Gastroesophageal sphincter (tissue), 4 donors: Measurements from ENCODE around the gene TEKT5. TPM values are rescaled to one million over a fixed set of nuclear protein-coding genes. Genes with fewer than 3 reads are reported as not detected.

ENCODE experiments used
- ATAC-seq: fragments of 150-250 bp; one replicate; pipeline ENCODE4 v1.9.1; 2016; ENCODE audit warnings: mild to moderate bottlenecking, moderate library complexity
- H3K27ac ChIP-seq, 4 donors: fragments of 200-600 bp; sonication (generic) in 3 of 4; 1 replicate in 3 of 4; 2 replicates in 1 of 4; pipeline ENCODE4 v1.5.1; 2016 to 2019
- H3K27me3 ChIP-seq: fragments of 200-600 bp; sonication (generic); one replicate; pipeline ENCODE4 v1.5.1; 2019
- H3K36me3 ChIP-seq, 2 donors: fragments of 200-600 bp; sonication (generic); one replicate each; pipeline ENCODE4 v1.5.1; 2019; ENCODE audit warnings: control low read depth in 1 of 2
- H3K4me1 ChIP-seq, 3 donors: fragments of 200-600 bp; sonication (generic); 1 replicate in 2 of 3; 2 replicates in 1 of 3; pipeline ENCODE4 v1.5.1; 2016 to 2019; ENCODE audit warnings: control low read depth in 2 of 3
- H3K4me3 ChIP-seq, 2 donors: fragments of 200-600 bp; sonication (generic); one replicate each; pipeline ENCODE4 v1.5.1; 2019; ENCODE audit warnings: mild to moderate bottlenecking in 1 of 2, moderate library complexity in 1 of 2
- H3K9me3 ChIP-seq, 3 donors: fragments of 200-600 bp; sonication (generic); one replicate each; pipeline ENCODE4 v1.5.1; 2017 to 2019; ENCODE audit warnings: control low read depth in 2 of 3
- EP300 ChIP-seq: sonication (generic); formaldehyde crosslinking; IDR thresholded peaks from one replicate; pipeline ENCODE4 v1.6.1; 2017; ENCODE audit warnings: antibody characterized with exemption, mild to moderate bottlenecking
- POLR2A ChIP-seq, 2 donors: fragments of 450-650 bp; IDR thresholded peaks; one replicate each; pipeline ENCODE4 v1.6.1; 2017; ENCODE audit warnings: antibody characterized with exemption in 2 of 2, mild to moderate bottlenecking in 2 of 2, moderate library complexity in 1 of 2
- POLR2AphosphoS5 ChIP-seq: sonication (generic); formaldehyde crosslinking; IDR thresholded peaks from one replicate; pipeline ENCODE4 v1.6.1; 2017; ENCODE audit warnings: antibody characterized with exemption
- WGBS, 2 donors: methylation state at CpG; one replicate each; pipeline ENCODE4 v1.1.5; 2018; ENCODE audit warnings: low coverage in 1 of 2; 5-methylcytosine and 5-hydroxymethylcytosine counted together
- total RNA-seq, 4 donors: library from RNA; depleted of rRNA; stranded (reverse); fragments of >200 nt; gene quantifications; one replicate each; pipeline ENCODE4 v1.1.0, GENCODE V29; 2016
- TF ChIP-seq, protein P1 (sequence below), 4 experiments: fragments of 200-600 bp in 2 of 4; fragments of 450-650 bp in 2 of 4; sonication (generic) in 1 of 4; IDR thresholded peaks; one replicate each; pipeline ENCODE4 v1.5.1; 2017 to 2019; ENCODE audit warnings: antibody characterized with exemption in 4 of 4, mild to moderate bottlenecking in 2 of 4, moderate library complexity in 2 of 4

TEKT5 gene
- total RNA-seq, 4 donors from 2014 or later = 0.19 TPM; not detected in 3

- 83 to 100% methylated on average over 2 of the region's 2 CpGs for WGBS, 2 donors
- Histone ChIP-seq H3K9me3 (no peaks in the 10 kb centered on the region), H3K36me3 (no peaks in the 10 kb centered on the region), H3K27ac (no peak overlapping the region), H3K4me1 (peaks cover 0 to 61% (median 14%) of the 10 kb centered on the region in 3 donors), H3K27me3 (no peaks in the 10 kb centered on the region), H3K4me3 (no peak overlapping the region)
- ATAC-seq = no peak
- no peak for TF ChIP-seq EP300
- TF ChIP-seq, protein P1, sequence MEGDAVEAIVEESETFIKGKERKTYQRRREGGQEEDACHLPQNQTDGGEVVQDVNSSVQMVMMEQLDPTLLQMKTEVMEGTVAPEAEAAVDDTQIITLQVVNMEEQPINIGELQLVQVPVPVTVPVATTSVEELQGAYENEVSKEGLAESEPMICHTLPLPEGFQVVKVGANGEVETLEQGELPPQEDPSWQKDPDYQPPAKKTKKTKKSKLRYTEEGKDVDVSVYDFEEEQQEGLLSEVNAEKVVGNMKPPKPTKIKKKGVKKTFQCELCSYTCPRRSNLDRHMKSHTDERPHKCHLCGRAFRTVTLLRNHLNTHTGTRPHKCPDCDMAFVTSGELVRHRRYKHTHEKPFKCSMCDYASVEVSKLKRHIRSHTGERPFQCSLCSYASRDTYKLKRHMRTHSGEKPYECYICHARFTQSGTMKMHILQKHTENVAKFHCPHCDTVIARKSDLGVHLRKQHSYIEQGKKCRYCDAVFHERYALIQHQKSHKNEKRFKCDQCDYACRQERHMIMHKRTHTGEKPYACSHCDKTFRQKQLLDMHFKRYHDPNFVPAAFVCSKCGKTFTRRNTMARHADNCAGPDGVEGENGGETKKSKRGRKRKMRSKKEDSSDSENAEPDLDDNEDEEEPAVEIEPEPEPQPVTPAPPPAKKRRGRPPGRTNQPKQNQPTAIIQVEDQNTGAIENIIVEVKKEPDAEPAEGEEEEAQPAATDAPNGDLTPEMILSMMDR (IDR thresholded peaks at IDR 0.05) = no peak
- TF ChIP-seq POLR2A (IDR thresholded peaks at IDR 0.05) = no peak
- TF ChIP-seq POLR2AphosphoS5 = no peak
Measured at GRCh38 chr16:10740845-10741208, 46.1 kb upstream of the TEKT5 start.

- no peak overlapping the region for H3K4me3 ChIP-seq
- ATAC-seq = no peak
- no peaks in the 10 kb centered on the region for H3K9me3 ChIP-seq
- H3K27ac ChIP-seq = no peak overlapping the region
- no peaks in the 10 kb centered on the region for H3K36me3 ChIP-seq
- H3K4me1 ChIP-seq = peaks cover 0 to 55% (median 11%) of the 10 kb centered on the region in 3 donors
- H3K27me3 ChIP-seq = no peaks in the 10 kb centered on the region
- WGBS, 2 donors = 84 to 87% methylated on average over 3 of the region's 10 CpGs
- TF ChIP-seq POLR2A (IDR thresholded peaks at IDR 0.05) (no peak), EP300 (no peak), POLR2AphosphoS5 (no peak)
- TF ChIP-seq, protein P1 (IDR thresholded peaks at IDR 0.05) = no peak
Measured at GRCh38 chr16:10740000-10740844, 45.5 kb upstream of the TEKT5 start.

- Histone ChIP-seq H3K27ac (peak overlapping the region; percentile 12 to 66 (median 62)), H3K36me3 (no peaks in the 10 kb centered on the region), H3K27me3 (no peaks in the 10 kb centered on the region), H3K4me3 (no peak overlapping the region), H3K9me3 (no peaks in the 10 kb centered on the region), H3K4me1 (peaks cover 0 to 45% (median 6%) of the 10 kb centered on the region in 3 donors)
- peak; percentile 78 for TF ChIP-seq POLR2AphosphoS5
- TF ChIP-seq EP300 = no peak
- WGBS, 2 donors = 33 to 42% methylated on average over 7 to 11 of the region's 12 CpGs
- peak; percentile 64 for ATAC-seq
Measured at GRCh38 chr16:10738231-10739077, 43.7 kb upstream of the TEKT5 start.

DNA sequence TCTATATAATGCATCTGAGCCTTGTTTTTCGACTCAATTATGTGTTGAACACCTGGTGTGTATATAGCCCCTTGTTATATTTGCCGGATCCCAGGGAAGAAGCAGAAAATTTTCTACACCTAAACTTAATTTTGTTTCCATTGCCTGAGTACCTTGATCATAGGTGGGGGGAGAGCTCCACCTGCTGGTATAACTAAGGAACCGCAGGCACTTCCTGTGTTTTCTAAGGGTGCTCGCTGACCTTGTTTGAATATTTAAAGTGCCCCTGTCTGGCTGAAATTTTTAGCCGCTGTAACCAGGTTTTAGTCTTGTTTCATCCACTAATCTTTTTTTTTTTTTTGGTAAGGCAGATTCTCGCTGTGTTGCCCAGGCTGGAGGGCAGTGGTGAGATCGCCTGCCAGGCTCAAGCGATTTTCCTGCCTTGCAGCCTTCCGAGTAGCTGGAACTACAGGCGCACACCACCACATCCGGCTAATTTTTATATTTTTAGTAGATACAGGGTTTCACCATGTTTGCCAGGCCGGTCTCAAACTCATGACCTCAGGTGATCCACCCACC, 42.4 kb upstream of the TEKT5 start:
- no peaks in the 10 kb centered on the region for H3K9me3 ChIP-seq
- no peaks in the 10 kb centered on the region for H3K27me3 ChIP-seq
- no peaks in the 10 kb centered on the region for H3K36me3 ChIP-seq
- 0 to 37% methylated on average over 6 to 12 of the region's 12 CpGs for WGBS, 2 donors
- peaks cover 0 to 32% (median 6%) of the 10 kb centered on the region in 3 donors for H3K4me1 ChIP-seq
- peak overlapping the region; percentile 41 to 73 (median 66) for H3K27ac ChIP-seq
- TF ChIP-seq POLR2A (IDR thresholded peaks at IDR 0.05) = no peak
- TF ChIP-seq, protein P1 (IDR thresholded peaks at IDR 0.05) = peak; percentile 88 to 98 (median 94)
- TF ChIP-seq POLR2AphosphoS5 = no peak
- TF ChIP-seq EP300 = no peak
- ATAC-seq = peak; percentile 65
- H3K4me3 ChIP-seq = peak overlapping the region in 1 of 2 donors; percentile 16

GRCh38 chr16:10731790-10732189, 37.1 kb upstream of the TEKT5 start:
- Histone ChIP-seq H3K27me3 (peaks cover 7% of the 10 kb centered on the region), H3K9me3 (no peaks in the 10 kb centered on the region), H3K36me3 (no peaks in the 10 kb centered on the region), H3K4me1 (peaks cover 0 to 3% (median 0%) of the 10 kb centered on the region in 3 donors), H3K4me3 (no peak overlapping the region), H3K27ac (no peak overlapping the region)
- no peak for ATAC-seq
- WGBS, 2 donors = 83 to 85% methylated on average over 2 to 7 of the region's 7 CpGs
- no peak for TF ChIP-seq EP300
- TF ChIP-seq, protein P1 (IDR thresholded peaks at IDR 0.05) = no peak
- TF ChIP-seq POLR2AphosphoS5 = no peak
- TF ChIP-seq POLR2A (IDR thresholded peaks at IDR 0.05) = no peak
